ENCODE measurements around the gene CCDC159.

CCDC159 gene

DNA sequence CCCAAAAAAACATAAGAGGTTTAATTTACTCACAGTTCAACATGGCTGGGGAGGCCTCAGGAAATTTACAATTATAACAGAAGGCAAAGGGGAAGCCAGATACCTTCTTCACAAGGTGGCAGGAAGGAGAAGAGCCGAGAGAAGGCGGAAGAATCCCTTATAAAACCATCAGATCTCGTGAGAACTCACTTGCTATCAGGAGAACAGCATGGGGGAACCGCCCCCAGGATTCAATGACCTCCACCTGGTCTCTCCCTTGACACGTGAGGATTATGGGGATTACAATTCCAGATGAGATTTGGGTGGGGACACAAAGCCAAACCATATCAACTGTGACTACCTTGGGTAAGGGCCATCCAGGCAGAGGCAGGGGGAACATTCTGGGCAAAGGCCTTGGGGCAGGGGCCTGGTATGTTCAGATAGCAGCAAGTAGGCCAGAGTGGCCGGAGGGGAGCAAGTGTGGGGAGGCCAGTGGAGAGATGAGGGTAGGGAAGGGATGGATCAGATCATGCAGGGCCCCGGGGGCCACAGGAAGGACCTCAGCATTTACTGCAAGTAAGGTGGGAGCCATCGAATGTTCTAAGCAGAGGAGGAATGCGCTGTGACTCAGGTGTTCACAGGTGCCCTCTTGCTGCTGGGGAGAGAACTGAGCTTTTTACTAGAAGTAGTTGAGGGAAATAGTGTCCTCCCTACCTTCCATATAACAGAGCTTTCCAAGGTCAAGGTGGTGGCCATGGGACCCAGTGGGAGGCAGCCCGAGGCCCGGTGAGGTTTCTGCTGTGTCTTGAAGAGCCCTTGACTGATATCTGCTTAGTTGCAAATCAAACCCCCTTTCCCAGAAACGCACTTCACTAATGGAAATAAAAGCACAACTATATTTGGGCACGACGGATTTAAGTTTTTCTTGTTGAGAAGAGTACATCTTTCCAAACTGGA lies 24.9 kb upstream of the CCDC159 start:
- Histone ChIP-seq H3K9me3 (ENCODE audit: control insufficient read depth, insufficient read depth, low read length) (no peaks in the 10 kb centered on the region), H3K79me2 (ENCODE audit: control insufficient read depth, low read length) (peaks cover 38% of the 10 kb centered on the region), H3K36me3 (ENCODE audit: control insufficient read depth, low read length) (no peaks in the 10 kb centered on the region), H3K4me1 (ENCODE audit: control insufficient read depth, low read length) (peaks cover 60% of the 10 kb centered on the region), H3K4me3 (ENCODE audit: low read length) (peak overlapping the region; percentile 70), H3K4me2 (ENCODE audit: low read length) (peak overlapping the region; percentile 63), H3K27ac (ENCODE audit: low read depth, low read length) (peak overlapping the region; percentile 56), H4K20me1 (ENCODE audit: control insufficient read depth, insufficient read depth, low read depth, low read length) (no peaks in the 10 kb centered on the region), H3K27me3 (ENCODE audit: control insufficient read depth, low read length) (no peaks in the 10 kb centered on the region), H3F3A (ENCODE audit: control insufficient read depth, insufficient read depth) (peaks cover 10% of the 10 kb centered on the region; the same call in 1 of the 2 replicates), H3K9me2 (replicated peaks; ENCODE audit: control insufficient read depth, low read length) (no peaks in the 10 kb centered on the region)
- TF ChIP-seq, protein P1, sequence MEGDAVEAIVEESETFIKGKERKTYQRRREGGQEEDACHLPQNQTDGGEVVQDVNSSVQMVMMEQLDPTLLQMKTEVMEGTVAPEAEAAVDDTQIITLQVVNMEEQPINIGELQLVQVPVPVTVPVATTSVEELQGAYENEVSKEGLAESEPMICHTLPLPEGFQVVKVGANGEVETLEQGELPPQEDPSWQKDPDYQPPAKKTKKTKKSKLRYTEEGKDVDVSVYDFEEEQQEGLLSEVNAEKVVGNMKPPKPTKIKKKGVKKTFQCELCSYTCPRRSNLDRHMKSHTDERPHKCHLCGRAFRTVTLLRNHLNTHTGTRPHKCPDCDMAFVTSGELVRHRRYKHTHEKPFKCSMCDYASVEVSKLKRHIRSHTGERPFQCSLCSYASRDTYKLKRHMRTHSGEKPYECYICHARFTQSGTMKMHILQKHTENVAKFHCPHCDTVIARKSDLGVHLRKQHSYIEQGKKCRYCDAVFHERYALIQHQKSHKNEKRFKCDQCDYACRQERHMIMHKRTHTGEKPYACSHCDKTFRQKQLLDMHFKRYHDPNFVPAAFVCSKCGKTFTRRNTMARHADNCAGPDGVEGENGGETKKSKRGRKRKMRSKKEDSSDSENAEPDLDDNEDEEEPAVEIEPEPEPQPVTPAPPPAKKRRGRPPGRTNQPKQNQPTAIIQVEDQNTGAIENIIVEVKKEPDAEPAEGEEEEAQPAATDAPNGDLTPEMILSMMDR (IDR thresholded peaks at IDR 0.05; ENCODE audit: low read depth, low read length, poor library complexity, severe bottlenecking): no peak
- no peak for TF ChIP-seq EZH2phosphoT487 (IDR thresholded peaks at IDR 0.05; ENCODE audit: borderline replicate concordance, low read length)

DNA sequence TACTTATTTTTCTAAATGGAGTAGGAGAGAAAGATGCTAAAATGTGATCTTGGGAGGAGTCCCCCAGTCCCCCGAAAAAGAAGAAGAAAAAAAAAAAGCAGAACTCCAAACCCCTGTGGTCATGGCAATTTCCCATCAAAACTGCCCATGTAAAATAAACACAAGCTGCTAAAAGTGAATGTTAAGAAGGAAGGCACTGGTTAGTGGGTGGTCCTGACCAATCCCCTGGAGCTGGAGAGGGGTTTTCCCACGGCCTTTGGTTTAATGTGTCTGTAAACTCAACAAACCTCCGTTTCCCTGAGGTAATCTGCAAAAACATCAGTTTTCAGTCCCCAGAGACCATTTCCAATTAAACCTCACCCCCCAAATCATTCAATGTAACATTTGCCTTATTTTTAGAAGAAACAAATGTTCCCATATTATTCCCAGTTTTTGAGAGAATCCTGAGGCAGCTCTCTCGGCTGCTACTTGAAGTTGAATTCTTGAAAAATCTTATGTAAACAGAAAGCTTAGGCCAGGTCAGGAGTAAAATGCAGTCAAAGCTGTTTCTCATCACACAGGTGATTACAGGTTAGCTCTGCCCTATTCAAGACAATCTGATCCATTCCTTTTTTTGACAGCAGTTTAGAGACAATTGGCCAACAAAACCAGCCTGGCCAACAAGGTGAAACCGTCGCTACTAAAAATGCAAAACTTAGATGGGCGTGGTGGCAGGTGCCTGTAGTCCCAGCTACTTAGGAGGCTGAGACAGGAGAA lies 23.9 kb upstream of the CCDC159 start:
- Histone ChIP-seq H3K4me3 (ENCODE audit: low read length) (no peak overlapping the region), H3K27me3 (ENCODE audit: control insufficient read depth, low read length) (no peaks in the 10 kb centered on the region), H3K4me2 (ENCODE audit: low read length) (peak overlapping the region; percentile 63), H3F3A (ENCODE audit: control insufficient read depth, insufficient read depth) (peaks cover 10% of the 10 kb centered on the region; the same call in 1 of the 2 replicates), H3K9me2 (replicated peaks; ENCODE audit: control insufficient read depth, low read length) (no peaks in the 10 kb centered on the region), H3K9me3 (ENCODE audit: control insufficient read depth, insufficient read depth, low read length) (no peaks in the 10 kb centered on the region), H3K36me3 (ENCODE audit: control insufficient read depth, low read length) (no peaks in the 10 kb centered on the region), H3K27ac (ENCODE audit: low read depth, low read length) (peak overlapping the region; percentile 17), H3K79me2 (ENCODE audit: control insufficient read depth, low read length) (peaks cover 32% of the 10 kb centered on the region), H3K4me1 (ENCODE audit: control insufficient read depth, low read length) (peaks cover 58% of the 10 kb centered on the region), H4K20me1 (ENCODE audit: control insufficient read depth, insufficient read depth, low read depth, low read length) (no peaks in the 10 kb centered on the region)
- no peak for TF ChIP-seq EZH2phosphoT487 (IDR thresholded peaks at IDR 0.05; ENCODE audit: borderline replicate concordance, low read length)

DNA sequence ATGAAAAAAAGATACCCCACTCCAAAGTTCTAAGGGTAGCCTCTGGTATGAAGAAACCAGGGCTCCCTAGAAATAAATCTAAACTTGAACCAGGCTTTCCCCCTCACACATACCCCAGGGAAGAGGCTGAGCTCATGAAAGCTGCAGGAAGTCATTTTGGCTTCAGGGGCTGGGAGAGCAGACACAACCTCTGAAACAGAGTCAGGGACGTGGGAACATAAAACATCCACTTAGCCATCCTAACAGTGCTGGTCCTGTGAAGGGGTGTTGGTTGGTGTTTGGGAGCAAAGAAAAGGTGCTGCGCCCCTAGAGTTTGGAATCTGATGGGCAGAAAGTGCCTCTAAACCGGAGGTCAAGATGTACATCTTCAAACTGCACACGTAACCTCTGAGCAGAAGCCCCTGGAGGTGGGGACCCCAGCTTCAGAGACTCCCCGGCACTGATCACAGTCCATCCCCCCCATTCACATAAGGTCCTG lies 22.7 kb upstream of the CCDC159 start:
- Histone ChIP-seq H3K9me3 (ENCODE audit: control insufficient read depth, insufficient read depth, low read length) (no peaks in the 10 kb centered on the region), H3F3A (ENCODE audit: control insufficient read depth, insufficient read depth) (peaks cover 10% of the 10 kb centered on the region; the same call in 1 of the 2 replicates), H3K27ac (ENCODE audit: low read depth, low read length) (peak overlapping the region; percentile 76), H3K9me2 (replicated peaks; ENCODE audit: control insufficient read depth, low read length) (no peaks in the 10 kb centered on the region), H3K4me1 (ENCODE audit: control insufficient read depth, low read length) (peaks cover 57% of the 10 kb centered on the region), H3K27me3 (ENCODE audit: control insufficient read depth, low read length) (no peaks in the 10 kb centered on the region), H3K79me2 (ENCODE audit: control insufficient read depth, low read length) (peaks cover 29% of the 10 kb centered on the region), H3K36me3 (ENCODE audit: control insufficient read depth, low read length) (no peaks in the 10 kb centered on the region), H4K20me1 (ENCODE audit: control insufficient read depth, insufficient read depth, low read depth, low read length) (no peaks in the 10 kb centered on the region), H3K4me2 (ENCODE audit: low read length) (peak overlapping the region; percentile 93), H3K4me3 (ENCODE audit: low read length) (peak overlapping the region; percentile 64)
- no peak for TF ChIP-seq EZH2phosphoT487 (IDR thresholded peaks at IDR 0.05; ENCODE audit: borderline replicate concordance, low read length)
- TF ChIP-seq, protein P1 (IDR thresholded peaks at IDR 0.05; ENCODE audit: low read depth, low read length, poor library complexity, severe bottlenecking): no peak
